ENCODE measurements around the gene ARID4A. TPM values are rescaled to one million over a fixed set of nuclear protein-coding genes. Genes with fewer than 3 reads are reported as not detected.
"Not testable (repeated sequence)": the region's sequence is repeated elsewhere in the genome, so short reads cannot be mapped to it uniquely, and the experiment has no call there.

Gene ARID4A
- total and polyA plus RNA-seq, 11 donors, result 5.6 to 23.1 (median 15.5) TPM

DNA sequence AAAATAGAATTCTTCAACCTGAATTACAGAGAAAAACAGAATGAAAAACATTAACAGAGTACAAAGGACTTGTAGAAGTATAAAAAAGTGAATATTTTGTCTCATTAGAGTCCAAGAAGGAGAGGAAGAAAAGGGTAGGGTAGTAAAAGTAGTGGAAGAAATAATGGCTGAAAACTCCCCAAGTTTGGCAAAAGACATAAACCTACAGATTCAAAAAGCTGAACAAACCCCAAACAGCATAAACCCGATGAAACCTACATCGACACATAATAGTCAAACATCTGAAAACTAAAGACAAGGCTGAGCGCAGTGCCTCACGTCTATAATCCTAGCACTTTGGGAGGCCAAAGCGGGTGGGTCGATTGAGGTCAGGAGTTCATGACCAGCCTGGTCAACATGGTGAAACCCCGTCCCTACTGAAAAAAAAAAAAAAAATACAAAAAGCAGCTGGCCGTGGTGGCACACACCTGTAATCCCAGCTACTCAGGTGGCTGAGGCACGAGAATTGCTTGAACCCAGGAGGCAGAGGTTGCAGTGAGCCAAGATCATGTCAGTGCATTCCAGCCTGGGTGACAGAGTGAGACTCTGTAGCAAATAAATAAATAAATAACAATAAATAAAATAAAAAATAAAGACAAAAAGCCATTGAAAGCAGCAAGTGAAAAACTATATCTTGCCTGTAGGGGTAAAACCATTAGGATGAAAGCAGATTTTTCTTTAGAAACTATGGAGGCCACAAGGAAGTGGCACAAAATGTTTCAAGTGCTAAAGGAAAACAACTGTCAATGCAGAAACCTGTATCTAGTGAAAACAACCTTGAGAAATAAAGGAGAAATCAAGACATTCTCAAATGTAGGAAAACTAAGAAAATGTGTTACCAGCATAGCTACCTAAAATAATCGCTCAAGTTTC is 117.5 kb downstream of the ARID4A start:
- TF ChIP-seq, protein P1, sequence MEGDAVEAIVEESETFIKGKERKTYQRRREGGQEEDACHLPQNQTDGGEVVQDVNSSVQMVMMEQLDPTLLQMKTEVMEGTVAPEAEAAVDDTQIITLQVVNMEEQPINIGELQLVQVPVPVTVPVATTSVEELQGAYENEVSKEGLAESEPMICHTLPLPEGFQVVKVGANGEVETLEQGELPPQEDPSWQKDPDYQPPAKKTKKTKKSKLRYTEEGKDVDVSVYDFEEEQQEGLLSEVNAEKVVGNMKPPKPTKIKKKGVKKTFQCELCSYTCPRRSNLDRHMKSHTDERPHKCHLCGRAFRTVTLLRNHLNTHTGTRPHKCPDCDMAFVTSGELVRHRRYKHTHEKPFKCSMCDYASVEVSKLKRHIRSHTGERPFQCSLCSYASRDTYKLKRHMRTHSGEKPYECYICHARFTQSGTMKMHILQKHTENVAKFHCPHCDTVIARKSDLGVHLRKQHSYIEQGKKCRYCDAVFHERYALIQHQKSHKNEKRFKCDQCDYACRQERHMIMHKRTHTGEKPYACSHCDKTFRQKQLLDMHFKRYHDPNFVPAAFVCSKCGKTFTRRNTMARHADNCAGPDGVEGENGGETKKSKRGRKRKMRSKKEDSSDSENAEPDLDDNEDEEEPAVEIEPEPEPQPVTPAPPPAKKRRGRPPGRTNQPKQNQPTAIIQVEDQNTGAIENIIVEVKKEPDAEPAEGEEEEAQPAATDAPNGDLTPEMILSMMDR (IDR thresholded peaks at IDR 0.05), result no peak
- peaks cover 0 to 84% (median 60%) of the 10 kb centered on the region in 9 donors for H3K36me3 ChIP-seq
- no peak for ATAC-seq

GRCh38 chr14:58416934-58417333 is 118.6 kb downstream of the ARID4A start:
- Histone ChIP-seq H3K4me1 (peaks cover 0 to 12% (median 0%) of the 10 kb centered on the region in 12 donors), H3K36me3 (peaks cover 0 to 84% (median 60%) of the 10 kb centered on the region in 9 donors)
- ATAC-seq; H3K27ac ChIP-seq; intact Hi-C loops (cut with DNase I); H3K9me3 ChIP-seq; DNase-seq; H3K4me3 ChIP-seq; H3K27me3 ChIP-seq: not testable (repeated sequence)
- 90 to 100% (median 98%) methylated on average over 1 of the region's 1 CpG for WGBS, 4 donors

More for the DNA sequence above, 117.5 kb downstream of the ARID4A start:
- Histone ChIP-seq H3K27ac (no peak overlapping the region), H3K4me1 (peaks cover 0 to 12% (median 0%) of the 10 kb centered on the region in 12 donors), H3K27me3 (no peaks in the 10 kb centered on the region), H3K4me3 (no peak overlapping the region), H3K9me3 (no peaks in the 10 kb centered on the region)
- WGBS, 4 donors, result 94 to 98% (median 97%) methylated on average over 10 of the region's 10 CpGs
- intact Hi-C loops (cut with DNase I), result no loop called here
- no peak for DNase-seq

Other genes starting within 250 kb of the ARID4A start
- gene ARMH4, start 146.3 kb upstream of the ARID4A start, total RNA-seq, result 10 to 100 TPM in 5 of 9 donors, 1 to 10 TPM in 4; 4.7 to 13.4 (median 10.0) TPM
- gene ARMH4, start 146.3 kb upstream of the ARID4A start, polyA plus RNA-seq, result 1 to 10 TPM; 1.8 to 2.5 TPM
- 10 to 100 TPM; 67.0 to 86.9 (median 78.3) TPM for gene ACTR10, start 98.4 kb upstream of the ARID4A start, total RNA-seq
- 10 to 100 TPM; 66.3 to 83.2 TPM for gene ACTR10, start 98.4 kb upstream of the ARID4A start, polyA plus RNA-seq
- gene PSMA3, start 53.7 kb upstream of the ARID4A start, total RNA-seq, result 100 to 1,000 TPM; 121 to 232 (median 155) TPM
- 100 to 1,000 TPM; 206 to 208 TPM for gene PSMA3, start 53.7 kb upstream of the ARID4A start, polyA plus RNA-seq
- not detected for gene TOMM20L, start 97.4 kb downstream of the ARID4A start, total RNA-seq
- gene TOMM20L, start 97.4 kb downstream of the ARID4A start, polyA plus RNA-seq, result not detected
- gene TIMM9, start 129.0 kb downstream of the ARID4A start, total RNA-seq, result 10 to 100 TPM; 24.7 to 66.9 (median 30.3) TPM
- 10 to 100 TPM; 29.7 to 75.5 TPM for gene TIMM9, start 129.0 kb downstream of the ARID4A start, polyA plus RNA-seq
- 10 to 100 TPM in 8 of 9 donors, 1 to 10 TPM in 1; 9.8 to 19.7 (median 14.3) TPM for gene KIAA0586, start 129.2 kb downstream of the ARID4A start, total RNA-seq
- 1 to 10 TPM; 5.9 to 6.0 TPM for gene KIAA0586, start 129.2 kb downstream of the ARID4A start, polyA plus RNA-seq

All from heart left ventricle (tissue), 16 donors.